Measurements from ENCODE around the gene LAMB1.

LAMB1 gene

GRCh38 chr7:107998150-107998549, 4.8 kb downstream of the LAMB1 start:
- DNase-seq = no peak

GRCh38 chr7:107996072-107996882, 6.7 kb downstream of the LAMB1 start:
- DNase-seq = no peak

- DNase-seq = no peak
Measured at GRCh38 chr7:107995184-107996071, 7.5 kb downstream of the LAMB1 start.

- no peak for DNase-seq
Measured at GRCh38 chr7:107994421-107995030, 8.4 kb downstream of the LAMB1 start.

GRCh38 chr7:107993891-107994291, 9.1 kb downstream of the LAMB1 start:
- no peak for DNase-seq

GRCh38 chr7:107989618-107990373, 13.2 kb downstream of the LAMB1 start:
- no peak for DNase-seq

- no peak for DNase-seq
Measured at GRCh38 chr7:107982918-107983389, 20.0 kb downstream of the LAMB1 start.

- DNase-seq = no peak
Measured at GRCh38 chr7:107982042-107982840, 20.7 kb downstream of the LAMB1 start.

GRCh38 chr7:107981466-107981865, 21.5 kb downstream of the LAMB1 start:
- no peak for DNase-seq

- no peak for DNase-seq
Measured at GRCh38 chr7:107980671-107981190, 22.2 kb downstream of the LAMB1 start.

GRCh38 chr7:107980171-107980570, 22.8 kb downstream of the LAMB1 start:
- no peak for DNase-seq

GRCh38 chr7:107978815-107979408, 24.0 kb downstream of the LAMB1 start:
- no peak for DNase-seq

GRCh38 chr7:107977048-107977447, 25.9 kb downstream of the LAMB1 start:
- DNase-seq = no peak

- DNase-seq = no peak
Measured at GRCh38 chr7:107976620-107977019, 26.3 kb downstream of the LAMB1 start.

- DNase-seq = no peak
Measured at GRCh38 chr7:107975394-107976013, 27.5 kb downstream of the LAMB1 start.

- DNase-seq = no peak
Measured at GRCh38 chr7:107973861-107974260, 29.1 kb downstream of the LAMB1 start.

GRCh38 chr7:107972941-107973376, 30.0 kb downstream of the LAMB1 start:
- no peak for DNase-seq

GRCh38 chr7:107972075-107972482, 30.9 kb downstream of the LAMB1 start:
- peak; percentile 55 for DNase-seq

GRCh38 chr7:107971613-107972012, 31.3 kb downstream of the LAMB1 start:
- DNase-seq = peak; percentile 26

GRCh38 chr7:107971100-107971499, 31.9 kb downstream of the LAMB1 start:
- DNase-seq = no peak

Data from OCI-M1 (cell line).